Astrocyte (in vitro differentiated cells and primary cell): ENCODE data around the gene UBE2G1. TPM values are rescaled to one million over a fixed set of nuclear protein-coding genes. Genes with fewer than 3 reads are reported as not detected.

ENCODE experiments used
- DNase-seq: peaks from one replicate; pipeline ENCODE4 v3.0.0-alpha.2; 2010; ENCODE audit warnings: low read depth
- FAIRE-seq: peaks from 2 replicates; lab custom pipeline; 2011; peaks lifted over from hg19 to GRCh38; lab: Jason Lieb, UNC
- H2AFZ ChIP-seq: 2 replicates; pipeline ENCODE4 v1.6.0; 2012; ENCODE audit warnings: low read depth, low read length, inconsistent platforms
- H3K27ac ChIP-seq: 2 replicates; pipeline ENCODE4 v1.5.1; 2011; ENCODE audit warnings: low read depth, low read length, inconsistent platforms
- H3K27me3 ChIP-seq: 2 replicates; pipeline ENCODE4 v1.6.0; 2011; ENCODE audit warnings: low read length, inconsistent platforms; ENCODE audit not compliant: insufficient read depth
- H3K36me3 ChIP-seq: 2 replicates; pipeline ENCODE4 v1.5.1; 2011; ENCODE audit warnings: low read length, inconsistent platforms; ENCODE audit not compliant: insufficient read depth
- H3K4me1 ChIP-seq: 2 replicates; pipeline ENCODE4 v1.5.1; 2011; ENCODE audit warnings: low read length, inconsistent platforms; ENCODE audit not compliant: insufficient read depth
- H3K4me2 ChIP-seq: 2 replicates; pipeline ENCODE4 v1.6.0; 2012; ENCODE audit warnings: low read length, inconsistent platforms
- H3K4me3 ChIP-seq: 2 replicates; pipeline ENCODE4 v1.5.1; 2011; ENCODE audit warnings: low read depth, mild to moderate bottlenecking, low read length, inconsistent platforms; ENCODE audit not compliant: insufficient read depth
- H3K79me2 ChIP-seq: 2 replicates; pipeline ENCODE4 v1.6.0; 2012; ENCODE audit warnings: mild to moderate bottlenecking, low read length, inconsistent platforms; ENCODE audit not compliant: insufficient read depth
- H3K9ac ChIP-seq: 2 replicates; pipeline ENCODE4 v1.6.0; 2012; ENCODE audit warnings: mild to moderate bottlenecking, low read length, inconsistent platforms
- H3K9me3 ChIP-seq: 2 replicates; pipeline ENCODE4 v1.5.1; 2012; ENCODE audit warnings: low read depth, mild to moderate bottlenecking, low read length, inconsistent platforms; ENCODE audit not compliant: insufficient read depth
- H4K20me1 ChIP-seq: 2 replicates; pipeline ENCODE4 v1.6.0; 2012; ENCODE audit warnings: low read length, inconsistent platforms; ENCODE audit not compliant: insufficient read depth
- H3K27ac Mint-ChIP-seq: one replicate; pipeline ENCODE4 v1.8.0; 2021; ENCODE audit warnings: mild to moderate bottlenecking, mixed read lengths; ENCODE audit not compliant: unreplicated experiment
- H3K27me3 Mint-ChIP-seq: one replicate; pipeline ENCODE4 v1.8.0; 2021; ENCODE audit warnings: low read depth, mixed read lengths; ENCODE audit not compliant: unreplicated experiment
- H3K36me3 Mint-ChIP-seq: one replicate; pipeline ENCODE4 v1.8.0; 2021; ENCODE audit warnings: low read depth, mixed read lengths; ENCODE audit not compliant: unreplicated experiment
- H3K4me1 Mint-ChIP-seq: one replicate; pipeline ENCODE4 v1.8.0; 2021; ENCODE audit warnings: low read depth, mixed read lengths; ENCODE audit not compliant: unreplicated experiment
- H3K4me3 Mint-ChIP-seq: one replicate; pipeline ENCODE4 v1.8.0; 2021; ENCODE audit warnings: mild to moderate bottlenecking, moderate library complexity, mixed read lengths; ENCODE audit not compliant: unreplicated experiment
- H3K9me3 Mint-ChIP-seq: one replicate; pipeline ENCODE4 v1.8.0; 2021; ENCODE audit warnings: mild to moderate bottlenecking, mixed read lengths; ENCODE audit not compliant: unreplicated experiment
- CTCF ChIP-seq: IDR thresholded peaks from 2 replicates; pipeline ENCODE4 v1.5.1; 2011; ENCODE audit warnings: low read depth, mild to moderate bottlenecking, inconsistent platforms, low read length, moderate library complexity; ENCODE audit not compliant: insufficient read depth
- EZH2 ChIP-seq: IDR thresholded peaks from 2 replicates; pipeline ENCODE4 v1.6.1; 2012; ENCODE audit warnings: mild to moderate bottlenecking, low read length, inconsistent platforms; ENCODE audit not compliant: insufficient read depth
- total RNA-seq: library from RNA; stranded (reverse); gene quantifications from 2 replicates; pipeline ENCODE4 v1.2.1, GENCODE V29; 2021

The UBE2G1 gene
- total RNA-seq, 1 donor from 2014 or later = 123 TPM

DNA sequence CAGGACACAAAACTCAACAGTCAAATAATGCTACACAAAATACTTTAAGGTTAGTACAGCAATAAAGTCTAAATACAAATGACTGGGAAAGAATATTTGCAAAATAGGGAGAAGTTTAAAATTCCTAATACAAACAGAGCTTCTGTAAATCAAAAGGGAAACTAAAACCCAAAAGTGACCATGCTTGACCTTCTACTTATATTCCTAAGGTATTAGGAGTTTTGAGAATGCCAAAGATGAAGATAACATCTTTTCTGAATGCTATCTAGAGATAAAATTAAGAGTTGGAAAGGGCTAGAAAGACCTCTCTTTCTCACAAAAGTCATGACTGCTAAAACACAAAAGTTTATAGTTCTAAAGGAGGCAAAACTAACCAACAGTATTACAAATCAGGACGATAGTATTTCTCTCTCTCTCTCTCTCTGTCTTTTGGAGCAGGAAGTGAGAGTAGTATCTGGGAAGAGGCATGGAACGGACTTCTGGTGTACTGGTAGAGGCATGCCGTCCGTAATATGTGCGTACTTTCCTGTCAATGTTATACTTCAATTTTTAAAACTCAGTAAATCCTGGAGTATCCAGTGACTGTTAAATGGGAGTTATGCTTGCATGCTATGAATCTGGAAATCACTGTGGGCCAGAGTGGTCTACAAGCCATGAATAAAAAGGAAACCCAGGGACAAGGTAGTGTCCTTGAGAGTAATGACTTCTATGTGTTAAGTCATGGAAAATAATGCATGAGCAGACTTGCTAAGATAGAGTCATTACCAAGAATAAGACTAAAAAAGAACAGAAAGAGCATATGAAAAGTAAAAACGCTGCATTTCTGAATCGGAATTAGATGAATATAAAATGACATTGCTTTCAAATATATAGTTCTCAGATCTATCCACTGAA, 53.0 kb downstream of the UBE2G1 start:
- Histone ChIP-seq H3K36me3 (no peaks in the 10 kb centered on the region), H3K4me3 (no peak overlapping the region), H3K4me1 (peaks cover 11% of the 10 kb centered on the region), H3K9ac (no peak overlapping the region), H2AFZ (no peak overlapping the region), H3K79me2 (peaks cover 95% of the 10 kb centered on the region), H3K27me3 (no peaks in the 10 kb centered on the region), H3K9me3 (no peaks in the 10 kb centered on the region), H3K27ac (no peak overlapping the region), H3K4me2 (no peak overlapping the region), H4K20me1 (peaks cover 93% of the 10 kb centered on the region)
- peaks cover 37% of the 10 kb centered on the region for H3K4me1 Mint-ChIP-seq
- H3K36me3 Mint-ChIP-seq = no peaks in the 10 kb centered on the region
- DNase-seq (no peak), FAIRE-seq (peak; percentile 56)
- TF ChIP-seq CTCF (no peak), EZH2 (no peak)
- H3K27ac Mint-ChIP-seq = no peak overlapping the region
- H3K4me3 Mint-ChIP-seq = no peak overlapping the region
- H3K9me3 Mint-ChIP-seq = no peaks in the 10 kb centered on the region
- no peaks in the 10 kb centered on the region for H3K27me3 Mint-ChIP-seq

DNA sequence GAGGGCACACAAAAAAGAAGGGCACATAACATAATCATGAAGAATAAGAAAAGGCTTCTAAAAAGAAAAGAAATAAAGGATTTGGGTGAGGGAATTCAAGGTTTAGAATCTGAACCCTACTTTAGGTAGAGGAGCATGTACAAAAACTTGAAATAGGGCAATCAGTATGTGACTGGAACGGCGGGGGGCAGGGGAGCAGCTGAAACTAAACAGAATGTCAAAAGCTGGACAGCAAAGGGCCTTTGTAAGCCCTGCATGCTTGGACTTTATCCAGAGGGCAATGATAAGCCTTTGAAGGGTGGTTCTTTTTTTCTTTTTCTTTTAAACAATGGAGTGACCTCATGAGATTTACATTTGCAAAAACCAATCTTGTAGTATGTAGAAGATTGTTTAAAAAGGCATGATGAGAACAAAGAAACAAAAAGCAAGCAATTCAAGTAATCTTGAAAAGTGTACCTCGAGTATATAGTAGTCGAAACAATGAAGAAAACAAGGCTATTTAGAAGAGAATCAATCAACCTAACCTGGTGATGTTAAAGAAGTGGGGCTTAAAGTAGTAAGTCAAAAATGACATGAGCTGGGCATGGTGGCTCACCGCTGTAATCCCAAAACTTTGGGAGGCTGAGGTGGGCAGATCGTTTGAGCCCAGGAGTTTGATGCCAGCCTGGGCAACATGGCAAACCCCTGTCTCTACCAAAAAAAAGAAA, 56.0 kb downstream of the UBE2G1 start:
- Histone ChIP-seq H3K9ac (no peak overlapping the region), H3K4me2 (peak overlapping the region; percentile 21), H3K36me3 (no peaks in the 10 kb centered on the region), H3K9me3 (no peaks in the 10 kb centered on the region), H3K4me1 (peaks cover 11% of the 10 kb centered on the region), H4K20me1 (peaks cover 92% of the 10 kb centered on the region), H2AFZ (no peak overlapping the region), H3K27me3 (no peaks in the 10 kb centered on the region), H3K79me2 (peaks cover 85% of the 10 kb centered on the region), H3K4me3 (no peak overlapping the region), H3K27ac (no peak overlapping the region)
- Mint-ChIP-seq H3K27ac (peak overlapping the region; percentile 1), H3K27me3 (no peaks in the 10 kb centered on the region), H3K4me1 (peaks cover 21% of the 10 kb centered on the region), H3K9me3 (no peaks in the 10 kb centered on the region), H3K4me3 (no peak overlapping the region), H3K36me3 (peaks cover 4% of the 10 kb centered on the region)
- FAIRE-seq (no peak), DNase-seq (peak; percentile 67)
- no peak for TF ChIP-seq EZH2
- TF ChIP-seq CTCF = no peak
